Measurements from ENCODE around the gene GLI1. TPM values are rescaled to one million over a fixed set of nuclear protein-coding genes. Genes with fewer than 3 reads are reported as not detected.

GLI1 gene
- total and polyA plus RNA-seq, 7 donors, result 0.60 to 3.9 (median 1.5) TPM; not detected in 2

DNA sequence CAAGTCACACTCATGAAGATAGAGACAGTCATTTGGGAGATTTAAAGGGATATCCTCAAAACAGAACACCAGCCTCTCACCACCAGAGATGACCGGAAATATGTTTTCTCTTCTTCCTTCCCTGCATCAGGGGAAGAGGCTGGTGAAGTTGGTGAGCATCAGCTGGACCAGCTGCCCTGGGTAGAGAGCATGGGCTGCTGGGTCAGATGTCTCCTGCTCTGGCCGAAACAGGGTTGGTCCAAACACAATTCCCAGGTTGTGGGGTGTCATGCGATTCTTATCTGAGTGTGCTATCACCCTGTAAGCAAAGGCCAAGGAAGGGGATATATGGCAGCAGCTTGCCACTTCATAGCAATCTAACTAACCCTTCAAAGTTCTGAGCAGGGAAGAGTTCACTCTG lies 12.8 kb downstream of the GLI1 start:
- intact Hi-C loops (cut with DNase I), result no loop called here
- 92 to 95% methylated on average over 3 of the region's 3 CpGs for WGBS, 2 donors
- DNase-seq, result no peak
- Histone ChIP-seq H3K4me3 (no peak overlapping the region), H3K4me1 (peaks cover 0 to 20% (median 17%) of the 10 kb centered on the region in 4 donors), H3K9me3 (no peaks in the 10 kb centered on the region), H3K36me3 (no peaks in the 10 kb centered on the region), H3K27ac (no peak overlapping the region), H3K27me3 (peaks cover 25 to 79% (median 35%) of the 10 kb centered on the region in 3 donors)
- TF ChIP-seq, protein P1, sequence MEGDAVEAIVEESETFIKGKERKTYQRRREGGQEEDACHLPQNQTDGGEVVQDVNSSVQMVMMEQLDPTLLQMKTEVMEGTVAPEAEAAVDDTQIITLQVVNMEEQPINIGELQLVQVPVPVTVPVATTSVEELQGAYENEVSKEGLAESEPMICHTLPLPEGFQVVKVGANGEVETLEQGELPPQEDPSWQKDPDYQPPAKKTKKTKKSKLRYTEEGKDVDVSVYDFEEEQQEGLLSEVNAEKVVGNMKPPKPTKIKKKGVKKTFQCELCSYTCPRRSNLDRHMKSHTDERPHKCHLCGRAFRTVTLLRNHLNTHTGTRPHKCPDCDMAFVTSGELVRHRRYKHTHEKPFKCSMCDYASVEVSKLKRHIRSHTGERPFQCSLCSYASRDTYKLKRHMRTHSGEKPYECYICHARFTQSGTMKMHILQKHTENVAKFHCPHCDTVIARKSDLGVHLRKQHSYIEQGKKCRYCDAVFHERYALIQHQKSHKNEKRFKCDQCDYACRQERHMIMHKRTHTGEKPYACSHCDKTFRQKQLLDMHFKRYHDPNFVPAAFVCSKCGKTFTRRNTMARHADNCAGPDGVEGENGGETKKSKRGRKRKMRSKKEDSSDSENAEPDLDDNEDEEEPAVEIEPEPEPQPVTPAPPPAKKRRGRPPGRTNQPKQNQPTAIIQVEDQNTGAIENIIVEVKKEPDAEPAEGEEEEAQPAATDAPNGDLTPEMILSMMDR (IDR thresholded peaks at IDR 0.05), result no peak
- TF ChIP-seq POLR2AphosphoS5 (IDR thresholded peaks at IDR 0.05), result no peak
- no peak for TF ChIP-seq EP300 (IDR thresholded peaks at IDR 0.05)
- no peak for TF ChIP-seq POLR2A (IDR thresholded peaks at IDR 0.05)

DNA sequence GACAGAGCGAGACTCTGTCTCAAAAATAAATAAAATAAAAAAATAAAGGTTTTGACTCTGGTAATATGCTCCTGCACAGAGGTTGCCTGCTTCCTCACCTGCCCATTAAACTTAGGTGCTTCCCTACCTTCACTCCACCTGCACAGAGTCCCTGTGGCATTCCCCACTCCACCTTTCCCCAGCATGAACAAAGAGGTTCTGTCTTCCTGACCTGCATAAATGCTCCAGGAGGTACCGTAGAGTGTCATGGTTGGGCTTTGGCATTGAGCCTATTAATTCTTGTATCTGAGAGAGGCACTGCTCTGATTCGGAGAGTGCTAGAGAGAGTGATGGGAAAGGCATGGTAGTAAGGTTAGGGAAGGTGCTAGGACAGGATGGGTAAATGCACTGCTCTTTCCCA lies 13.8 kb downstream of the GLI1 start:
- peaks cover 27 to 84% (median 44%) of the 10 kb centered on the region in 3 donors for H3K27me3 ChIP-seq
- H3K9me3 ChIP-seq, result no peaks in the 10 kb centered on the region
- no peak overlapping the region for H3K27ac ChIP-seq
- no peak for TF ChIP-seq EP300 (IDR thresholded peaks at IDR 0.05)
- TF ChIP-seq POLR2AphosphoS5 (IDR thresholded peaks at IDR 0.05), result no peak
- TF ChIP-seq, protein P1 (IDR thresholded peaks at IDR 0.05), result no peak
- TF ChIP-seq POLR2A (IDR thresholded peaks at IDR 0.05), result no peak
- DNase-seq, result no peak
- H3K36me3 ChIP-seq, result no peaks in the 10 kb centered on the region
- no peak overlapping the region for H3K4me3 ChIP-seq
- intact Hi-C loops (cut with DNase I), result no loop called here
- H3K4me1 ChIP-seq, result peaks cover 0 to 20% (median 17%) of the 10 kb centered on the region in 4 donors
- 44 to 72% methylated on average over 3 of the region's 3 CpGs for WGBS, 2 donors

DNA sequence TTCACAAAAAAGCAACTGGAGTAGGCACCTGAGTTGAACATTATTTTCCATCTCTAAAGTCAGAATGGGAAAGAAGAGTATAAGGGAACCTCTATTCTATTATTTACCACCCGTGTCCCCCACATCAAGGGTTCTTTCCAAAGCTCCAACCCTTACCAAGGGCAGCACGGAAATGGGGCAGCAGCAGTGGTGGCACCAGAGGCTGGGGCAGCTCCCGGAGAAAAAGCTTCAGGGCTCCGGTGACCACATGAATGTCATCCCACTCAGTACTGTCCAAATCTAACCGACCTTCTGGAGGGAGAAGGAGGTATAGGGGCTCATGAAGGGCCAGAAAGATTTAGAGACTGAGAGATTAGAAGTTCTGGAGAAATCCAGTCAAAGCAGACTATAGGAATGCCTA lies 14.3 kb downstream of the GLI1 start:
- 86 to 91% methylated on average over 5 of the region's 5 CpGs for WGBS, 2 donors
- H3K4me3 ChIP-seq, result no peak overlapping the region
- H3K27me3 ChIP-seq, result peaks cover 27 to 84% (median 44%) of the 10 kb centered on the region in 3 donors
- H3K27ac ChIP-seq, result no peak overlapping the region
- intact Hi-C loops (cut with DNase I), result no loop called here
- no peak for DNase-seq
- no peaks in the 10 kb centered on the region for H3K9me3 ChIP-seq
- peaks cover 0 to 20% (median 17%) of the 10 kb centered on the region in 4 donors for H3K4me1 ChIP-seq
- no peaks in the 10 kb centered on the region for H3K36me3 ChIP-seq
- no peak for TF ChIP-seq EP300 (IDR thresholded peaks at IDR 0.05)
- no peak for TF ChIP-seq POLR2AphosphoS5 (IDR thresholded peaks at IDR 0.05)
- TF ChIP-seq, protein P1 (IDR thresholded peaks at IDR 0.05), result no peak
- no peak for TF ChIP-seq POLR2A (IDR thresholded peaks at IDR 0.05)

DNA sequence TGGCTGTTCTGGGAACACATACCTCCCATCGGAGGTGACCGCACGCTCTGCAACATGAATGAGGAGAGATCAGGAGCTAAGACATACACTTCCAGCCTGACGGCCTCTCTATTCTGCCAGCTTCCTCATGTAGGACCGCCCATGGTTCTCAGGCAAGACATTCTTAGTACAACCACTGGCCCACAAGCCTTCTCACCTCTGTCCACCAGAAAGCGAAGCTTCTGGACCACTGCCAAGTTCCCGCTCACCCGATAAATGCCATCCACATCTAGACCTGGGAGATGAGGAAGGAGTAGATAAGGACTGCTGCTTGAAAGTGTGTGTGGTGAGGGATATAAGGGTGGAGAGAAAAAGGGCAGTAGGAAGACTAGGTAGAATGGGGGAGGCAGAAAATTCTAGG lies 14.8 kb downstream of the GLI1 start:
- 60 to 82% methylated on average over 8 of the region's 8 CpGs for WGBS, 2 donors
- intact Hi-C loops (cut with DNase I), result no loop called here
- TF ChIP-seq EP300 (IDR thresholded peaks at IDR 0.05), result no peak
- TF ChIP-seq POLR2AphosphoS5 (IDR thresholded peaks at IDR 0.05), result no peak
- TF ChIP-seq, protein P1 (IDR thresholded peaks at IDR 0.05), result no peak
- no peak for TF ChIP-seq POLR2A (IDR thresholded peaks at IDR 0.05)
- H3K36me3 ChIP-seq, result no peaks in the 10 kb centered on the region
- H3K9me3 ChIP-seq, result no peaks in the 10 kb centered on the region
- H3K27me3 ChIP-seq, result peaks cover 27 to 81% (median 44%) of the 10 kb centered on the region in 3 donors
- H3K4me1 ChIP-seq, result peaks cover 0 to 20% (median 17%) of the 10 kb centered on the region in 4 donors
- no peak overlapping the region for H3K4me3 ChIP-seq
- H3K27ac ChIP-seq, result no peak overlapping the region
- no peak for DNase-seq

DNA sequence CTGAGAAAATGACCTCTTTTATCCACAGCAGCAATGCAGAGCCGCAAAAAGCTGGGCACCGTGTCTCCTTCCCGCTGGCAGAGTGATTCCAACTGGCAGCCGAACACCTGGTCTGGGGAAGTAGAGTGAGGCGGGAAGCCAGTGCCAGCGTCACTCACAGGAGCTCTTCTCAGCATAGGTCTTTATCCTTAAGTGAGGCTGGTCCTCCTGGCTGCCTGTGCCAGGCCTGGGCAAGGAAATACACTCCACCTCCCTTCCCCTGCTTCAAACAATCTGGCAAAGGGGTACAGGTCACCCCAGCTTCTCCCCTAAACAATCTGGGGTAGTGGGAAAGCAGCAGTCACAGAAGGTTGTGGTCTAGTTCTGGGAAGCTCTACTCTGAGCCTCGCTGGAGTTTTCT lies 15.3 kb downstream of the GLI1 start:
- DNase-seq, result no peak
- Histone ChIP-seq H3K27ac (no peak overlapping the region), H3K9me3 (no peaks in the 10 kb centered on the region), H3K27me3 (peaks cover 27 to 77% (median 44%) of the 10 kb centered on the region in 3 donors), H3K36me3 (no peaks in the 10 kb centered on the region), H3K4me3 (peak overlapping the region in 2 of 4 donors; percentile 41 to 47), H3K4me1 (peaks cover 0 to 20% (median 17%) of the 10 kb centered on the region in 4 donors)
- intact Hi-C loops (cut with DNase I), result no loop called here
- TF ChIP-seq POLR2AphosphoS5 (IDR thresholded peaks at IDR 0.05) (no peak), EP300 (IDR thresholded peaks at IDR 0.05) (no peak), POLR2A (IDR thresholded peaks at IDR 0.05) (no peak)
- TF ChIP-seq, protein P1 (IDR thresholded peaks at IDR 0.05), result no peak
- 20 to 77% methylated on average over 7 of the region's 7 CpGs for WGBS, 2 donors
